Left ventricle myocardium inferior (tissue), 1 donor: ENCODE data around the gene USP34. TPM values are rescaled to one million over a fixed set of nuclear protein-coding genes. Genes with fewer than 3 reads are reported as not detected.
A peak's percentile ranks its signal among the peaks of the same experiment; 100 is the strongest.
"Not testable (repeated sequence)": the region's sequence is repeated elsewhere in the genome, so short reads cannot be mapped to it uniquely, and the experiment has no call there.

Source experiments
- DNase-seq: peaks from one replicate; pipeline ENCODE4 v3.0.0-alpha.2; 2020
- H3K27ac ChIP-seq: fragments of 200-600 bp; replicated peaks from 2 replicates; pipeline ENCODE4 v1.8.0; 2021
- H3K27me3 ChIP-seq: fragments of 200-600 bp; 2 replicates; pipeline ENCODE4 v1.8.0; 2021; ENCODE audit warnings: low read depth
- H3K36me3 ChIP-seq: fragments of 200-600 bp; 2 replicates; pipeline ENCODE4 v1.8.0; 2021
- H3K4me1 ChIP-seq: fragments of 200-600 bp; 2 replicates; pipeline ENCODE4 v1.8.0; 2021
- H3K4me3 ChIP-seq: fragments of 200-600 bp; 2 replicates; pipeline ENCODE4 v1.8.0; 2021; ENCODE audit warnings: mild to moderate bottlenecking, moderate library complexity
- H3K9me3 ChIP-seq: fragments of 200-600 bp; replicated peaks from 2 replicates; pipeline ENCODE4 v1.8.0; 2021
- CTCF ChIP-seq: fragments of 200-600 bp; IDR thresholded peaks from 2 replicates; pipeline ENCODE4 v1.8.0; 2021; ENCODE audit warnings: antibody characterized with exemption, mild to moderate bottlenecking, borderline replicate concordance
- intact Hi-C: fragments of 100-400 bp; cut with micrococcal nuclease; formaldehyde crosslinking; loops from one replicate; pipeline ENCODE4 v1.11.0; 2022
- total RNA-seq: library from RNA; stranded (reverse); fragmentation: NEBNext Ultra II Directional; extraction: Animal tissue kit (Norgen Biotek cat#: 25700); gene quantifications from one replicate; pipeline ENCODE4 v1.2.1, GENCODE V29; 2021
- donor health status: DM: no; HTN: yes; CAD: no; lungs with severe emphysema.

USP34 gene
- total RNA-seq, 1 donor from 2014 or later = 50.0 TPM

GRCh38 chr2:61471905-61472805 lies 1.3 kb upstream of the USP34 start:
- H3K4me1 ChIP-seq = peaks cover 40% of the 10 kb centered on the region
- TF ChIP-seq CTCF = no peak
- no peak for DNase-seq
- H3K4me3 ChIP-seq = peak overlapping the region; percentile 99
- intact Hi-C loops = no loop called here
- no peaks in the 10 kb centered on the region for H3K9me3 ChIP-seq
- no peaks in the 10 kb centered on the region for H3K27me3 ChIP-seq
- H3K27ac ChIP-seq = peak overlapping the region; percentile 100
- peaks cover 2% of the 10 kb centered on the region for H3K36me3 ChIP-seq

DNA sequence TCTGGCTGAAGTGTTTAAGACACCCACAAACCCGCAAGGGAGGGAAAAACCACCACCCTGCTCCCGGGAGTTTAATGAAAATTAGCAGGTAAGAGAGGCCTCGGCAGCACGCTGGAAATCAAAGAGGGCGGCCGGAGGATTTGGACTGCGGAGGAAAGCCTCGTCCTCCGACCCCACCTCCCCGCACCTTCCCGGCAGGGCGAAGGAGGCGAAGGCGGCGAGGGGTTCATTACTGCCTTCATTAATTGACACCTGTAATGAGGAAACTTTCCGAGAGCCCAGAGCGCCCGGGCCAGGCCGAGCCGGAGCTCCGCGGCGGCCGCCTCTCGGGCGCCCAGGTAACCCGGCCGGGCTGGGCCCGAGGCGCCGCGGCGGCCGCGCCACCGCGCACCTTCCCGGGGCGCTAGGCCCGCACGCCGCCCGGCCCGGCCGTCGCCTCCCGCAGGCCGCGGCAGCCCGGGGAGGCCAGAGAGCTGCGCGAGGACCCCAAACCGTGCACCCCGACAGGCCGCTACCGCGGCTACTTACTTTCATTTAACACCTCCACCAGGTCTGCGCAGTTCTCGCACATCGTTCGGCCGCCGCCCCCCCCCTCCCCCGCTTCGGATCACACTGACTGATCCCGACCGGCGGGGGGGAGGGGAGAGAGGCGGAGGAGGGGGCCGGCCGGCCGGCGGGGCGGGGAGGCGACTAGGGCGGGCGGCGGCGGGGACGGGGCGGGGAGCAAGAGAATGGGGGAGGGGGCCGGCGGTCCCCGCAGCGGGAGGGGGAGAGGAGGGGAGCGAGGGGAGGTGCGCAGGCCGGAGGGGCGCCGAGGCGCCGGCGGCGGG lies 550 bp downstream of the USP34 start:
- no peak for TF ChIP-seq CTCF
- no peaks in the 10 kb centered on the region for H3K27me3 ChIP-seq
- H3K36me3 ChIP-seq = no peaks in the 10 kb centered on the region
- H3K4me1 ChIP-seq = peaks cover 45% of the 10 kb centered on the region
- H3K9me3 ChIP-seq = no peaks in the 10 kb centered on the region
- peak; percentile 89 for DNase-seq
- H3K27ac ChIP-seq = peak overlapping the region; percentile 100
- peak overlapping the region; percentile 99 for H3K4me3 ChIP-seq
- intact Hi-C loops = no loop called here

DNA sequence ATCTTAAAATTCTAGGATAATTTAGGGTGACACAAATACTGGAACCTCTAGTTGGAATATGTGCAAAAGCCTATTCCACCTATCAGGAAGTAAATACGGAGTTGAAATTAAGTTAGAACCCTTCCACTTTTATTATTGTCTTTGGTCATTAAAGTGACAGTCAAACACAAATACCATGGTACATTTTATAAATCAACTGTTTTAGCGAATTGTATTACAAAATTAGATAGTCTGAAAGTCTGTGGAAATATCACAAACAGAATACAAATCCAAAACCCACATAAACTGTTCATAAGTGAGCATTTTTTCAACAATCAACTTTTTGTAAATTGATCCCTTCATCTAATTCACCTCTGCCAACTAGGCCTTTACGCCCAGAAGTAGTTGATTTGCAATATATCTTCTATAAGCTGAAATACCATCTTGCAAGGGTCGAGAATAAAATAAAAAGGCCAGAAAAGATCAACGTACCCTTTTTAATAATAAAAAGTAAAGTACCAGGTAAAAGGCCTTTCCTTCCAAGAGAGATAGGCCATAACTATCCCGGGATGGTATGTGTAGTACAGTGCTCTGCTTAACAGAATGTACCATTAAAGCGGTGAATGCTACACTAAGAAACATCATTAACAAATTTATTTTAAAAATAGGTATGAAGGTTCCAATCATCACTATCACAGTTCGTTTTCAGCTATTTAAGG lies 1.3 kb downstream of the USP34 start:
- peak overlapping the region; percentile 100 for H3K27ac ChIP-seq
- H3K4me3 ChIP-seq = peak overlapping the region; percentile 99
- H3K27me3 ChIP-seq = no peaks in the 10 kb centered on the region
- no peak for DNase-seq
- H3K9me3 ChIP-seq = no peaks in the 10 kb centered on the region
- peaks cover 53% of the 10 kb centered on the region for H3K4me1 ChIP-seq
- intact Hi-C loops = no loop called here
- H3K36me3 ChIP-seq = no peaks in the 10 kb centered on the region
- no peak for TF ChIP-seq CTCF

DNA sequence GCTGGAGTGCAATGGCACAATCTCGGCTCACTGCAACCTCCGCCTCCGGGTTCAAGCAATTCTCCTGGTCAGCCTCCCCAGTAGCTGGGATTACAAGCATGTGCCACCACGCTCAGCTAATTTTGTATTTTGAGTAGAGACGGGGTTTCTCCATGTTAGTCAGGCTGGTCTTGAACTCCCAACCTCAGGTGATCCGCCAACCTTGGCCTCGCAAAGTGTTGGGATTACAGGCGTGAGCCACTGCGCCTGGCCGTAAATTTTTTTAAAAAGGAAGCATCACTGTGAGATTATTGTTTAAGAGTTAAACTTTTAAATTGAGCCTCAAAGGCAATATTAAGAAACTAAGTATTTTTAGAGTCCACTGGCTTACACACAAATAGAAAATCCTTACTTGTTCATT lies 2.7 kb downstream of the USP34 start:
- H3K4me3 ChIP-seq, intact Hi-C loops, DNase-seq, H3K27ac ChIP-seq, H3K36me3 ChIP-seq, H3K9me3 ChIP-seq, H3K27me3 ChIP-seq: not testable (repeated sequence)
- peaks cover 65% of the 10 kb centered on the region for H3K4me1 ChIP-seq

DNA sequence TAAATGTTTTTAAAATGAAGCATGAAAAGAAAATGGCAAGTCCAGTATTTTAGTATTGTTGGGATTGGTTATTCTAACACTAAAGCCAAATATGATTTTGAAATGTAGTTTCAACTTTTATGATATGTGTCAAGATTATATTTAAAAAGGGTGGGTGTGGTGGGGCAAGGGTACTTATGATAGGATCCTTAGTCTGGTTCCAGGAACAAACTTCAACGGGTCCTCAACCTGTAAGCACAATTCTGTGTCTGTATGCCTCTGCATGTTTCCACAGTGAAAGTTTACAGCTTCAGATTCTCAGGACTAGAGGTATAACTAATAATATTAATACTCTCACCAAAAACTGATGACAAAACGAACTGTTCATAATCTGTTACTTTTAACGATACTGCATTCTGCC lies 5.8 kb downstream of the USP34 start:
- H3K4me1 ChIP-seq = peaks cover 55% of the 10 kb centered on the region
- DNase-seq = no peak
- H3K4me3 ChIP-seq = no peak overlapping the region
- H3K36me3 ChIP-seq = no peaks in the 10 kb centered on the region
- TF ChIP-seq CTCF = no peak
- H3K27me3 ChIP-seq = no peaks in the 10 kb centered on the region
- intact Hi-C loops = no loop called here
- H3K27ac ChIP-seq = no peak overlapping the region
- H3K9me3 ChIP-seq = no peaks in the 10 kb centered on the region
